HepG2 (cell line): ENCODE measurements around the gene PGPEP1. TPM values are rescaled to one million over a fixed set of nuclear protein-coding genes. Genes with fewer than 3 reads are reported as not detected.
A peak's percentile ranks its signal among the peaks of the same experiment; 100 is the strongest.

ENCODE experiments used
- ELF4 ChIP-seq: sonication (generic); formaldehyde crosslinking; IDR thresholded peaks from 2 replicates; pipeline ENCODE4 v1.5.0; 2020; ENCODE audit warnings: missing genetic modification reagents, mild to moderate bottlenecking, moderate library complexity, borderline replicate concordance
- HNRNPUL1 ChIP-seq: fragments of 200-400 bp; formaldehyde crosslinking; IDR thresholded peaks from 2 replicates; pipeline ENCODE4 v1.6.1; 2017; ENCODE audit warnings: low read depth, mild to moderate bottlenecking, low read length, moderate library complexity
- KDM6A ChIP-seq: IDR thresholded peaks from 2 replicates; pipeline ENCODE4 v1.6.1; 2016; ENCODE audit warnings: low read depth
- MAFG ChIP-seq: sonication (generic); formaldehyde crosslinking; IDR thresholded peaks from 2 replicates; pipeline ENCODE4 v1.5.1; 2020; ENCODE audit warnings: mild to moderate bottlenecking, missing genetic modification reagents
- MYC ChIP-seq: sonication (generic); formaldehyde crosslinking; IDR thresholded peaks from 2 replicates; pipeline ENCODE4 v1.9.0; 2021; ENCODE audit warnings: missing genetic modification reagents, borderline replicate concordance
- PCBP2 ChIP-seq: fragments of 200-400 bp; formaldehyde crosslinking; optimal IDR thresholded peaks from 2 replicates; pipeline ENCODE3; 2018; ENCODE audit warnings: low read length, low read depth; ENCODE audit not compliant: poor library complexity, severe bottlenecking
- POLR2A ChIP-seq, 2 experiments: IDR thresholded peaks; 2 replicates each; pipeline ENCODE4 v1.6.1; 2011; ENCODE audit warnings: low read depth in 2 of 2, low read length in 2 of 2, mild to moderate bottlenecking in 1 of 2, moderate library complexity in 1 of 2; ENCODE audit not compliant: insufficient read depth in 1 of 2
- RFX1 ChIP-seq: fragments of 450-650 bp; IDR thresholded peaks from 2 replicates; pipeline ENCODE4 v1.6.1; 2017
- SMAD3 ChIP-seq: sonication (generic); formaldehyde crosslinking; IDR thresholded peaks from 2 replicates; pipeline ENCODE4 v1.4.0; 2020; ENCODE audit warnings: missing genetic modification reagents
- SUZ12 ChIP-seq: fragments of 150-350 bp; IDR thresholded peaks from 2 replicates; pipeline ENCODE4 v1.6.1; 2014; ENCODE audit warnings: low read depth, low read length
- TSC22D2 ChIP-seq: sonication (generic); formaldehyde crosslinking; IDR thresholded peaks from 2 replicates; pipeline ENCODE4 v1.5.1; 2020; ENCODE audit warnings: missing genetic modification reagents, mild to moderate bottlenecking, borderline replicate concordance
- ZC3H13 ChIP-seq: sonication (generic); formaldehyde crosslinking; IDR thresholded peaks from 2 replicates; pipeline ENCODE4 v1.8.1; 2023; ENCODE audit warnings: mild to moderate bottlenecking, missing genetic modification reagents, moderate library complexity
- ZNF329 ChIP-seq: sonication (generic); formaldehyde crosslinking; IDR thresholded peaks from 2 replicates; pipeline ENCODE4 v1.9.0; 2021; ENCODE audit warnings: low read depth, mild to moderate bottlenecking, missing genetic modification reagents
- ZNF572 ChIP-seq: sonication (generic); formaldehyde crosslinking; IDR thresholded peaks from 2 replicates; pipeline ENCODE4 v1.5.1; 2020; ENCODE audit warnings: mild to moderate bottlenecking, missing genetic modification reagents
- ZNF75D ChIP-seq: sonication (generic); formaldehyde crosslinking; IDR thresholded peaks from 2 replicates; pipeline ENCODE4 v1.8.1; 2023; ENCODE audit warnings: missing genetic modification reagents, mild to moderate bottlenecking, borderline replicate concordance
- ZNF83 ChIP-seq: sonication (generic); formaldehyde crosslinking; IDR thresholded peaks from 2 replicates; pipeline ENCODE4 v1.4.0; 2020; ENCODE audit warnings: missing genetic modification reagents, mild to moderate bottlenecking, borderline replicate concordance
- ZZZ3 ChIP-seq: sonication (generic); formaldehyde crosslinking; IDR thresholded peaks from 2 replicates; pipeline ENCODE4 v1.4.0; 2020; ENCODE audit warnings: missing genetic modification reagents, mild to moderate bottlenecking, borderline replicate concordance
- polyA plus RNA-seq, 8 experiments: library from polyadenylated mRNA; depleted of rRNA in 3 of 8; stranded (reverse) in 7 of 8; unstranded in 1 of 8; fragments of >200 nt; fragmentation: Illumina TruSeq in 4 of 8; extraction: Trizol in 4 of 8; gene quantifications; 2 replicates each; pipeline versions ENCODE4 v1.2.1 to v1.2.3, GENCODE V29; 2011 to 2016; ENCODE audit warnings: low read depth in 4 of 8, missing spikeins in 1 of 8, mixed read lengths in 1 of 8; ENCODE audit not compliant: insufficient read depth in 1 of 8
- total RNA-seq, 5 experiments: library from RNA; depleted of rRNA; stranded (reverse); fragments of >200 nt; fragmentation: Illumina TruSeq; extraction: Trizol; gene quantifications; 2 replicates each; pipeline ENCODE4 v1.2.3, GENCODE V29; 2016; ENCODE audit warnings: low read depth in 1 of 5
- TF ChIP-seq, protein P1 (sequence below): IDR thresholded peaks from 2 replicates; pipeline ENCODE4 v1.4.0; 2020; ENCODE audit warnings: mild to moderate bottlenecking, missing genetic modification reagents
- TF ChIP-seq, protein P2 (sequence below): sonication (generic); formaldehyde crosslinking; IDR thresholded peaks from 2 replicates; pipeline ENCODE4 v1.5.1; 2020; ENCODE audit warnings: missing genetic modification reagents, mild to moderate bottlenecking, borderline replicate concordance
- TF ChIP-seq, protein P3 (sequence below): sonication (generic); IDR thresholded peaks from 2 replicates; pipeline ENCODE4 v1.6.1; 2016; ENCODE audit warnings: low read depth, borderline replicate concordance
- TF ChIP-seq, protein P4 (sequence below): sonication (generic); formaldehyde crosslinking; IDR thresholded peaks from 2 replicates; pipeline ENCODE4 v1.9.0; 2021; ENCODE audit warnings: missing genetic modification reagents, mild to moderate bottlenecking, borderline replicate concordance

PGPEP1 gene
- total and polyA plus RNA-seq, 2 of the 13 experiments (the other 11 are each of a cell fraction or from before 2014, with no cell fraction given): 53.1 to 56.6 TPM

DNA sequence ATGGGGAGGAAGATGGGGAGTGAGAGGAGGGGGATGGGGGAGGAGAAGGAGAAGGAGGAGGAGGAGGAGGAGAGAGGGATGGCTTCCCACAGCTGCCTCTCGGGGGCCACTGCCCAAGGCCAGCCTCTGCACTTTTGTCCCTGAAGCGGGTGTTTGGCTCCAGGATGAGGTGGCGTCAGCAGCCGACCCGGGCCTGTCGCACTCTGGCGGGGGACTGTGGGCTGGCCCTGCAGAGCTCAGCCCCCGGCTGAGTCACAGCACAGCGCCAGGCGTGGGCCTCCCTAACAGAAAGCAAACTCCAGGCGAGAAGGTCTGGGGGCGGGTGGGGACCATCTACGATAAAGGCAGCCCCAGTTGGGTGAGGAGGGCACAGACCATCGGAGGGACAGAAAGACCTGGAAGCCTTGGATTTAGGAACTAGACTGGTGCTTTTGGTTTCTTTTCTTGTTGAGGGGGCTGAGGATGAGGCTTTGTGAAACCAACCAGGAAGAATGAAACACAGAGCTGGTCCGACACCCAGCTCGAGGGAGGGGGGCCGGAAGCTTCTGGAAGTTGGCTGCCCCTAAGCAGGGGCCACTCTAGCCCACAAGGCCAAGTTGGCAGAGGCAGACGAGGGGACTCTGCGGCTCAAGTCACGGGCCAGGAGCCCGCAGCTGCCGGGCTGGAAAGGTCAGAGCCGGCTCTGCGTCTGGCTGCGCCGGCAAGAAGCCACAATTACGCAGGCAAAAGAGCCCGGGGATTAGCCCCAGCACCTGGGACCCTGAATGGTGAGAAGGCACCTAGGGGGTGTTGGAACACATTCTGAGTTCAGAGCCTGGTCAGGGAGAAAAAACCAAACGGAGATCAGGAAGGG, 35.7 kb upstream of the PGPEP1 start (continued):
- TF ChIP-seq, protein P1, sequence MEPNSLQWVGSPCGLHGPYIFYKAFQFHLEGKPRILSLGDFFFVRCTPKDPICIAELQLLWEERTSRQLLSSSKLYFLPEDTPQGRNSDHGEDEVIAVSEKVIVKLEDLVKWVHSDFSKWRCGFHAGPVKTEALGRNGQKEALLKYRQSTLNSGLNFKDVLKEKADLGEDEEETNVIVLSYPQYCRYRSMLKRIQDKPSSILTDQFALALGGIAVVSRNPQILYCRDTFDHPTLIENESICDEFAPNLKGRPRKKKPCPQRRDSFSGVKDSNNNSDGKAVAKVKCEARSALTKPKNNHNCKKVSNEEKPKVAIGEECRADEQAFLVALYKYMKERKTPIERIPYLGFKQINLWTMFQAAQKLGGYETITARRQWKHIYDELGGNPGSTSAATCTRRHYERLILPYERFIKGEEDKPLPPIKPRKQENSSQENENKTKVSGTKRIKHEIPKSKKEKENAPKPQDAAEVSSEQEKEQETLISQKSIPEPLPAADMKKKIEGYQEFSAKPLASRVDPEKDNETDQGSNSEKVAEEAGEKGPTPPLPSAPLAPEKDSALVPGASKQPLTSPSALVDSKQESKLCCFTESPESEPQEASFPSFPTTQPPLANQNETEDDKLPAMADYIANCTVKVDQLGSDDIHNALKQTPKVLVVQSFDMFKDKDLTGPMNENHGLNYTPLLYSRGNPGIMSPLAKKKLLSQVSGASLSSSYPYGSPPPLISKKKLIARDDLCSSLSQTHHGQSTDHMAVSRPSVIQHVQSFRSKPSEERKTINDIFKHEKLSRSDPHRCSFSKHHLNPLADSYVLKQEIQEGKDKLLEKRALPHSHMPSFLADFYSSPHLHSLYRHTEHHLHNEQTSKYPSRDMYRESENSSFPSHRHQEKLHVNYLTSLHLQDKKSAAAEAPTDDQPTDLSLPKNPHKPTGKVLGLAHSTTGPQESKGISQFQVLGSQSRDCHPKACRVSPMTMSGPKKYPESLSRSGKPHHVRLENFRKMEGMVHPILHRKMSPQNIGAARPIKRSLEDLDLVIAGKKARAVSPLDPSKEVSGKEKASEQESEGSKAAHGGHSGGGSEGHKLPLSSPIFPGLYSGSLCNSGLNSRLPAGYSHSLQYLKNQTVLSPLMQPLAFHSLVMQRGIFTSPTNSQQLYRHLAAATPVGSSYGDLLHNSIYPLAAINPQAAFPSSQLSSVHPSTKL (CRISPR knock-in tag): peak; percentile 55
- TF ChIP-seq ELF4 (peak; percentile 70; the same call in 1 of the 2 replicates), SUZ12 (no peak), MAFG (CRISPR knock-in tag) (no peak), ZNF572 (CRISPR knock-in tag) (no peak), ZZZ3 (CRISPR knock-in tag) (peak; percentile 71; the same call in 1 of the 2 replicates), KDM6A (CRISPR knock-in tag) (no peak), PCBP2 (peak; percentile 99), POLR2A (IDR thresholded peaks at IDR 0.05; ENCODE audit: insufficient read depth in 1 of 2, low read depth in 2 of 2, low read length in 2 of 2) (peak; percentile 70 to 72), ZNF329 (CRISPR knock-in tag) (peak; percentile 29; the same call in 1 of the 2 replicates), ZNF75D (CRISPR knock-in tag) (no peak), SMAD3 (peak; percentile 27; the same call in 1 of the 2 replicates), ZNF83 (CRISPR knock-in tag) (no peak), RFX1 (no peak), MYC (CRISPR knock-in tag) (peak; percentile 54; the same call in 1 of the 2 replicates), HNRNPUL1 (no peak), ZC3H13 (CRISPR knock-in tag) (peak; percentile 53; the same call in 1 of the 2 replicates), TSC22D2 (CRISPR knock-in tag) (no peak)
- TF ChIP-seq, protein P2, sequence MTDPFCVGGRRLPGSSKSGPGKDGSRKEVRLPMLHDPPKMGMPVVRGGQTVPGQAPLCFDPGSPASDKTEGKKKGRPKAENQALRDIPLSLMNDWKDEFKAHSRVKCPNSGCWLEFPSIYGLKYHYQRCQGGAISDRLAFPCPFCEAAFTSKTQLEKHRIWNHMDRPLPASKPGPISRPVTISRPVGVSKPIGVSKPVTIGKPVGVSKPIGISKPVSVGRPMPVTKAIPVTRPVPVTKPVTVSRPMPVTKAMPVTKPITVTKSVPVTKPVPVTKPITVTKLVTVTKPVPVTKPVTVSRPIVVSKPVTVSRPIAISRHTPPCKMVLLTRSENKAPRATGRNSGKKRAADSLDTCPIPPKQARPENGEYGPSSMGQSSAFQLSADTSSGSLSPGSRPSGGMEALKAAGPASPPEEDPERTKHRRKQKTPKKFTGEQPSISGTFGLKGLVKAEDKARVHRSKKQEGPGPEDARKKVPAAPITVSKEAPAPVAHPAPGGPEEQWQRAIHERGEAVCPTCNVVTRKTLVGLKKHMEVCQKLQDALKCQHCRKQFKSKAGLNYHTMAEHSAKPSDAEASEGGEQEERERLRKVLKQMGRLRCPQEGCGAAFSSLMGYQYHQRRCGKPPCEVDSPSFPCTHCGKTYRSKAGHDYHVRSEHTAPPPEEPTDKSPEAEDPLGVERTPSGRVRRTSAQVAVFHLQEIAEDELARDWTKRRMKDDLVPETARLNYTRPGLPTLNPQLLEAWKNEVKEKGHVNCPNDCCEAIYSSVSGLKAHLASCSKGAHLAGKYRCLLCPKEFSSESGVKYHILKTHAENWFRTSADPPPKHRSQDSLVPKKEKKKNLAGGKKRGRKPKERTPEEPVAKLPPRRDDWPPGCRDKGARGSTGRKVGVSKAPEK: 0 out of 2 replicates have a peak, but pooled peaks have one; percentile 61
- TF ChIP-seq, protein P3, sequence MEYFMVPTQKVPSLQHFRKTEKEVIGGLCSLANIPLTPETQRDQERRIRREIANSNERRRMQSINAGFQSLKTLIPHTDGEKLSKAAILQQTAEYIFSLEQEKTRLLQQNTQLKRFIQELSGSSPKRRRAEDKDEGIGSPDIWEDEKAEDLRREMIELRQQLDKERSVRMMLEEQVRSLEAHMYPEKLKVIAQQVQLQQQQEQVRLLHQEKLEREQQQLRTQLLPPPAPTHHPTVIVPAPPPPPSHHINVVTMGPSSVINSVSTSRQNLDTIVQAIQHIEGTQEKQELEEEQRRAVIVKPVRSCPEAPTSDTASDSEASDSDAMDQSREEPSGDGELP: peak; percentile 51; the same call in 1 of the 2 replicates
- TF ChIP-seq, protein P4, sequence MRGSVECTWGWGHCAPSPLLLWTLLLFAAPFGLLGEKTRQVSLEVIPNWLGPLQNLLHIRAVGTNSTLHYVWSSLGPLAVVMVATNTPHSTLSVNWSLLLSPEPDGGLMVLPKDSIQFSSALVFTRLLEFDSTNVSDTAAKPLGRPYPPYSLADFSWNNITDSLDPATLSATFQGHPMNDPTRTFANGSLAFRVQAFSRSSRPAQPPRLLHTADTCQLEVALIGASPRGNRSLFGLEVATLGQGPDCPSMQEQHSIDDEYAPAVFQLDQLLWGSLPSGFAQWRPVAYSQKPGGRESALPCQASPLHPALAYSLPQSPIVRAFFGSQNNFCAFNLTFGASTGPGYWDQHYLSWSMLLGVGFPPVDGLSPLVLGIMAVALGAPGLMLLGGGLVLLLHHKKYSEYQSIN (CRISPR knock-in tag): no peak
